Parathyroid adenoma (tissue), 2 donors: ENCODE data around the gene DCAF15.

Source experiments
- H2AFZ ChIP-seq: fragments of 300-600 bp; sonication (generic); one replicate; pipeline ENCODE4 v1.7.0; 2017; ENCODE audit warnings: antibody characterized with exemption, mild to moderate bottlenecking
- H3K27ac ChIP-seq: fragments of 300-600 bp; sonication (generic); one replicate; pipeline ENCODE4 v1.7.0; 2017
- H3K27me3 ChIP-seq: fragments of 300-600 bp; sonication (generic); one replicate; pipeline ENCODE4 v1.7.0; 2017; ENCODE audit warnings: low read length; ENCODE audit not compliant: control insufficient read depth, insufficient read depth
- H3K36me3 ChIP-seq: fragments of 300-600 bp; sonication (generic); one replicate; pipeline ENCODE4 v1.7.0; 2017; ENCODE audit warnings: low read length; ENCODE audit not compliant: control insufficient read depth, insufficient read depth
- H3K4me1 ChIP-seq: fragments of 300-600 bp; sonication (generic); one replicate; pipeline ENCODE4 v1.7.0; 2017; ENCODE audit warnings: control low read depth
- H3K4me2 ChIP-seq: fragments of 300-600 bp; sonication (generic); one replicate; pipeline ENCODE4 v1.7.0; 2017; ENCODE audit warnings: low read length
- H3K4me3 ChIP-seq: fragments of 300-600 bp; sonication (generic); one replicate; pipeline ENCODE4 v1.7.0; 2017; ENCODE audit warnings: low read depth, low read length
- H3K79me2 ChIP-seq: fragments of 300-600 bp; sonication (generic); one replicate; pipeline ENCODE4 v1.7.0; 2017; ENCODE audit warnings: control low read depth
- H3K9ac ChIP-seq: fragments of 300-600 bp; sonication (generic); one replicate; pipeline ENCODE4 v1.7.0; 2017; ENCODE audit warnings: mild to moderate bottlenecking
- H3K9me3 ChIP-seq: fragments of 300-600 bp; sonication (generic); one replicate; pipeline ENCODE4 v1.7.0; 2017; ENCODE audit warnings: low read length; ENCODE audit not compliant: control insufficient read depth
- CTCF ChIP-seq: fragments of 300-600 bp; sonication (generic); IDR thresholded peaks from one replicate; pipeline ENCODE4 v1.7.0; 2017; ENCODE audit warnings: antibody characterized with exemption, mild to moderate bottlenecking
- donor health status: primary hyperparathyroidism.

The DCAF15 gene

GRCh38 chr19:13923194-13923987, 28.9 kb upstream of the DCAF15 start:
- H3K27me3 ChIP-seq, result no peaks in the 10 kb centered on the region
- no peak overlapping the region for H2AFZ ChIP-seq
- H3K79me2 ChIP-seq, result no peaks in the 10 kb centered on the region
- no peaks in the 10 kb centered on the region for H3K9me3 ChIP-seq
- no peaks in the 10 kb centered on the region for H3K4me1 ChIP-seq
- H3K4me3 ChIP-seq, result no peak overlapping the region
- no peaks in the 10 kb centered on the region for H3K36me3 ChIP-seq
- H3K9ac ChIP-seq, result no peak overlapping the region
- no peak for TF ChIP-seq CTCF
- no peak overlapping the region for H3K27ac ChIP-seq
- no peak overlapping the region for H3K4me2 ChIP-seq

GRCh38 chr19:13926010-13926409, 26.3 kb upstream of the DCAF15 start:
- H3K79me2 ChIP-seq, result no peaks in the 10 kb centered on the region
- H3K9me3 ChIP-seq, result no peaks in the 10 kb centered on the region
- no peak overlapping the region for H3K4me2 ChIP-seq
- H3K27me3 ChIP-seq, result no peaks in the 10 kb centered on the region
- no peak overlapping the region for H3K4me3 ChIP-seq
- H3K4me1 ChIP-seq, result no peaks in the 10 kb centered on the region
- H3K36me3 ChIP-seq, result no peaks in the 10 kb centered on the region
- no peak for TF ChIP-seq CTCF
- H2AFZ ChIP-seq, result no peak overlapping the region
- H3K9ac ChIP-seq, result no peak overlapping the region
- no peak overlapping the region for H3K27ac ChIP-seq

GRCh38 chr19:13926715-13927114, 25.6 kb upstream of the DCAF15 start:
- no peaks in the 10 kb centered on the region for H3K9me3 ChIP-seq
- no peaks in the 10 kb centered on the region for H3K36me3 ChIP-seq
- H3K9ac ChIP-seq, result no peak overlapping the region
- no peaks in the 10 kb centered on the region for H3K4me1 ChIP-seq
- no peak overlapping the region for H3K4me2 ChIP-seq
- TF ChIP-seq CTCF, result no peak
- H2AFZ ChIP-seq, result no peak overlapping the region
- no peak overlapping the region for H3K4me3 ChIP-seq
- no peak overlapping the region for H3K27ac ChIP-seq
- no peaks in the 10 kb centered on the region for H3K79me2 ChIP-seq
- no peaks in the 10 kb centered on the region for H3K27me3 ChIP-seq

GRCh38 chr19:13929340-13929739, 23.0 kb upstream of the DCAF15 start:
- H2AFZ ChIP-seq, result no peak overlapping the region
- H3K9me3 ChIP-seq, result no peaks in the 10 kb centered on the region
- H3K36me3 ChIP-seq, result no peaks in the 10 kb centered on the region
- H3K27me3 ChIP-seq, result no peaks in the 10 kb centered on the region
- no peaks in the 10 kb centered on the region for H3K4me1 ChIP-seq
- no peak overlapping the region for H3K9ac ChIP-seq
- no peak for TF ChIP-seq CTCF
- no peak overlapping the region for H3K4me3 ChIP-seq
- no peaks in the 10 kb centered on the region for H3K79me2 ChIP-seq
- no peak overlapping the region for H3K27ac ChIP-seq
- no peak overlapping the region for H3K4me2 ChIP-seq

GRCh38 chr19:13929956-13930355, 22.4 kb upstream of the DCAF15 start:
- H3K79me2 ChIP-seq, result no peaks in the 10 kb centered on the region
- no peak overlapping the region for H3K27ac ChIP-seq
- no peaks in the 10 kb centered on the region for H3K36me3 ChIP-seq
- no peak overlapping the region for H3K4me2 ChIP-seq
- no peak for TF ChIP-seq CTCF
- H3K27me3 ChIP-seq, result no peaks in the 10 kb centered on the region
- no peak overlapping the region for H2AFZ ChIP-seq
- no peak overlapping the region for H3K4me3 ChIP-seq
- no peaks in the 10 kb centered on the region for H3K4me1 ChIP-seq
- no peak overlapping the region for H3K9ac ChIP-seq
- no peaks in the 10 kb centered on the region for H3K9me3 ChIP-seq
